ENCODE data around the gene ANAPC10.

GRCh38 chr4:144967161-144967560 is 130.8 kb downstream of the ANAPC10 start:
- TF ChIP-seq TOX (CRISPR knock-in tag; IDR thresholded peaks at IDR 0.05; ENCODE audit: borderline replicate concordance), result no peak
- TF ChIP-seq CSDC2 (CRISPR knock-in tag; IDR thresholded peaks at IDR 0.05), result no peak
- TF ChIP-seq PATZ1 (CRISPR knock-in tag; IDR thresholded peaks at IDR 0.05; ENCODE audit: borderline replicate concordance), result no peak
- no peak for TF ChIP-seq ARNTL (CRISPR knock-in tag; IDR thresholded peaks at IDR 0.05; ENCODE audit: borderline replicate concordance, low read depth)
- TF ChIP-seq ZFP3 (CRISPR knock-in tag; IDR thresholded peaks at IDR 0.05), result no peak
- no peak for TF ChIP-seq RARB (CRISPR knock-in tag; IDR thresholded peaks at IDR 0.05)
- no peak for TF ChIP-seq TSHZ2 (CRISPR knock-in tag; IDR thresholded peaks at IDR 0.05)
- no peak for TF ChIP-seq ZFP30 (CRISPR knock-in tag; IDR thresholded peaks at IDR 0.05)
- TF ChIP-seq, protein P1, sequence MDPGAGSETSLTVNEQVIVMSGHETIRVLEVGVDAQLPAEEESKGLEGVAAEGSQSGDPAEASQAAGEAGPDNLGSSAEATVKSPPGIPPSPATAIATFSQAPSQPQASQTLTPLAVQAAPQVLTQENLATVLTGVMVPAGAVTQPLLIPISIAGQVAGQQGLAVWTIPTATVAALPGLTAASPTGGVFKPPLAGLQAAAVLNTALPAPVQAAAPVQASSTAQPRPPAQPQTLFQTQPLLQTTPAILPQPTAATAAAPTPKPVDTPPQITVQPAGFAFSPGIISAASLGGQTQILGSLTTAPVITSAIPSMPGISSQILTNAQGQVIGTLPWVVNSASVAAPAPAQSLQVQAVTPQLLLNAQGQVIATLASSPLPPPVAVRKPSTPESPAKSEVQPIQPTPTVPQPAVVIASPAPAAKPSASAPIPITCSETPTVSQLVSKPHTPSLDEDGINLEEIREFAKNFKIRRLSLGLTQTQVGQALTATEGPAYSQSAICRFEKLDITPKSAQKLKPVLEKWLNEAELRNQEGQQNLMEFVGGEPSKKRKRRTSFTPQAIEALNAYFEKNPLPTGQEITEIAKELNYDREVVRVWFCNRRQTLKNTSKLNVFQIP (CRISPR knock-in tag; IDR thresholded peaks at IDR 0.05; ENCODE audit: borderline replicate concordance, low read depth), result no peak
- no peak for TF ChIP-seq CSRNP3 (CRISPR knock-in tag; IDR thresholded peaks at IDR 0.05)
- TF ChIP-seq, protein P2, sequence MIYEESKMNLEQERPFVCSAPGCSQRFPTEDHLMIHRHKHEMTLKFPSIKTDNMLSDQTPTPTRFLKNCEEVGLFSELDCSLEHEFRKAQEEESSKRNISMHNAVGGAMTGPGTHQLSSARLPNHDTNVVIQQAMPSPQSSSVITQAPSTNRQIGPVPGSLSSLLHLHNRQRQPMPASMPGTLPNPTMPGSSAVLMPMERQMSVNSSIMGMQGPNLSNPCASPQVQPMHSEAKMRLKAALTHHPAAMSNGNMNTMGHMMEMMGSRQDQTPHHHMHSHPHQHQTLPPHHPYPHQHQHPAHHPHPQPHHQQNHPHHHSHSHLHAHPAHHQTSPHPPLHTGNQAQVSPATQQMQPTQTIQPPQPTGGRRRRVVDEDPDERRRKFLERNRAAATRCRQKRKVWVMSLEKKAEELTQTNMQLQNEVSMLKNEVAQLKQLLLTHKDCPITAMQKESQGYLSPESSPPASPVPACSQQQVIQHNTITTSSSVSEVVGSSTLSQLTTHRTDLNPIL (CRISPR knock-in tag; IDR thresholded peaks at IDR 0.05; ENCODE audit: low read depth), result no peak
- no peak for TF ChIP-seq PPARA (CRISPR knock-in tag; IDR thresholded peaks at IDR 0.05; ENCODE audit: borderline replicate concordance)
- TF ChIP-seq ESRRG (CRISPR knock-in tag; IDR thresholded peaks at IDR 0.05), result no peak
- TF ChIP-seq GLIS3 (CRISPR knock-in tag; IDR thresholded peaks at IDR 0.05), result no peak
